Measurements from ENCODE around the gene CCL14.
"Not testable (repeated sequence)": the region's sequence is repeated elsewhere in the genome, so short reads cannot be mapped to it uniquely, and the experiment has no call there.

The CCL14 gene
- 0 reads per million in 4 experiments for total RNA-seq

GRCh38 chr17:35986643-35987042, at the start of gene CCL14:
TSS of gene CCL14 (minus strand) at chr17:35986729. CDS start at chr17:35986649, 80 bp downstream.
- no peak for DNase-seq

GRCh38 chr17:36036235-36036634, 49.7 kb upstream of the CCL14 start:
- no peak for DNase-seq

GRCh38 chr17:36034127-36034526, 47.6 kb upstream of the CCL14 start:
- DNase-seq = no peak

GRCh38 chr17:36030956-36031355, 44.4 kb upstream of the CCL14 start:
- DNase-seq = no peak

GRCh38 chr17:36027761-36028160, 41.2 kb upstream of the CCL14 start:
- no peak for DNase-seq

GRCh38 chr17:36024106-36024869, 37.8 kb upstream of the CCL14 start:
- DNase-seq = no peak

GRCh38 chr17:36019423-36019822, 32.9 kb upstream of the CCL14 start:
- DNase-seq = no peak

- no peak for DNase-seq
These were observed 31.3 kb upstream of the CCL14 start, which contains the start of gene CCL23 for GRCh38 chr17:36017799-36018198. TSS of gene CCL23 (minus strand) at chr17:36017972. CDS start at chr17:36017897, 75 bp downstream.

GRCh38 chr17:36016555-36016954, 30.0 kb upstream of the CCL14 start:
- DNase-seq = no peak

- not testable (repeated sequence) for DNase-seq
These were observed 29.4 kb upstream of the CCL14 start for GRCh38 chr17:36015895-36016294.

GRCh38 chr17:36014946-36015345, 28.4 kb upstream of the CCL14 start:
- no peak for DNase-seq

GRCh38 chr17:36011201-36011600, 24.7 kb upstream of the CCL14 start:
- DNase-seq = no peak

GRCh38 chr17:36008998-36009665, 22.6 kb upstream of the CCL14 start:
- DNase-seq = no peak

GRCh38 chr17:36004594-36005108, 18.1 kb upstream of the CCL14 start:
- DNase-seq = no peak

GRCh38 chr17:36002631-36003030, 16.1 kb upstream of the CCL14 start:
- no peak for DNase-seq

GRCh38 chr17:36001862-36002603, 15.5 kb upstream of the CCL14 start:
- DNase-seq = no peak

- no peak for DNase-seq
These were observed 14.7 kb upstream of the CCL14 start, which contains the start of gene CCL15 for GRCh38 chr17:36001110-36001771. TSS of gene CCL15 (minus strand) at chr17:36001553. CDS start at chr17:36001492, 61 bp downstream.

GRCh38 chr17:36000732-36001109, 14.2 kb upstream of the CCL14 start:
- no peak for DNase-seq

- DNase-seq = no peak
These were observed 12.2 kb upstream of the CCL14 start for GRCh38 chr17:35998756-35999155.

- DNase-seq = no peak
These were observed 11.6 kb upstream of the CCL14 start for GRCh38 chr17:35998018-35998545.

- not testable (repeated sequence) for DNase-seq
These were observed 8.8 kb upstream of the CCL14 start for GRCh38 chr17:35995346-35995745.

- no peak for DNase-seq
These were observed 4.5 kb upstream of the CCL14 start for GRCh38 chr17:35991075-35991474.

Data from effector CD8-positive, alpha-beta T cell (primary cell).